HG03064 (cell line): ENCODE measurements around the gene NGRN.
"Not testable (repeated sequence)": the region's sequence is repeated elsewhere in the genome, so short reads cannot be mapped to it uniquely, and the experiment has no call there.

ENCODE experiments used
- ATAC-seq: cut with Tn5 transposase; IDR thresholded peaks from one replicate; pipeline ENCODE4 v1.9.1; 2021; ENCODE audit warnings: low read depth; ENCODE audit not compliant: unreplicated experiment

Gene NGRN

DNA sequence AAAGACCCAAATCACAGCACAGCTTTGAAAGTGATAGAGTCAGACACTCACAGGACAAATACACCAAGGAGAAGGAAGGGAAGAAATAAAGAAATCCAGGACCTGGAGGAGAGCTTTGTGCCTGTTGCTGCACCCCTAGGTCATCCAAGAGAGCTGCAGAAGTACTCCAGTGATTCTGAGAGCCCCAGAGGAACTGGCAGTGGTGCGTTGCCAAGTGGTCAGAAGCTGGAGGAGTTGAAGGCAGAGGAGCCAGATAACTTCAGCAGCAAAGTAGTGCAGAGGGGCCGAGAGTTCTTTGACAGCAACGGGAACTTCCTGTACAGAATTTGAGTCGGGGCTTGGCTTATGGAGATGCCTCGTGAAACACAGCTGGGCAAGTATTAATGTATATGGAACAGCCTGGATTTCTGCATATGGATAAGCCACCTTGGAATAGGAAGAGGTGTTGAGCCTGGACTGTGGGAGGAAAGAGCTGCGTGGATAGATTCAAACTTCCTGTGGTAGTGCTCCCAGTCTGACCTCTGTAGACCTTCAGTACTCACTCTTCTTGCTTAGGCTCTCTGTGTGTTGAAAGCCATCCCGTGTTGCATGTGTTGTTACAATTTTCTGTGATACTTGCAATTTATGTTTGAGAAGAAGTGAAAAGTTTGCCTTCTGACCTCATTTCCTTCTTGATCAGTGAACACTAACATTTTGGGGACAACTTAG is 6.1 kb downstream of the NGRN start:
- no peak for ATAC-seq

DNA sequence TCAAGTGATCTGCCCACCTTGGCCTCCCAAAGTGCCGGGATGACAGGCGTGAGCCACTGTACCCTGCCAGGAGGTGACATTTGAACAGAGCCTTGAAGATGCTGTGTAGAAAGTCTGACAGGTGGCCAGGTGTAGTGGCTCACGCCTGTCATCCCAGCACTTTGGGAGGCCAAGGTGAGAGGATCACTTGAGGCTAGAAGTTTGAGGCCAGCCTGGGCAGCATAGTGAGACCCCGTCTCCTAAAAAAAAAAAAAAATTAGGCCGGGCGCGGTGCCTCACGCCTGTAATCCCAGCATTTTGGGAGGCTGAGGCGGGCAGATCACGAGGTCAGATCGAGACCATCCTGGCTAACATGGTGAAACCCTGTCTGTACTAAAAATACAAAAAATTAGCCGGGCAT is 13.0 kb downstream of the NGRN start:
- ATAC-seq: not testable (repeated sequence)

DNA sequence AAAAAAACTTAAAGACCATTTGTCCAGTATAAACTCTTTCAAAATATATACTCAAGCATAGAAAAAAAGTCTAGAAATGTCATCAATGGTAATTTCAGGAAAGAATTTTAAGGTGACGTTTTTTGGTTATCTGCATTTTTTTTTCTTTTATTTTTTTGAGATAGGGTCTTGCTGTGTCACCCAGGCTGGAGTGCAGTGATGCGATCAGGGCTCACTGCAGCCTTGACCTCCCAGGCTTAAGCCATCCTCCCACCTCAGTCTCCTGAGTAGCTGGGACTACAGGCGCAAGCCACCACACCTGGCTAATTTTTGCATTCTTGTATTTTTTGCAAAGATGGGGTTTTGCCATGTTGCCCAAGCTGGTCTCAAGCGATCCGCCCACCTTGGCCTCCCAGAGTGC is 15.3 kb downstream of the NGRN start:
- not testable (repeated sequence) for ATAC-seq

DNA sequence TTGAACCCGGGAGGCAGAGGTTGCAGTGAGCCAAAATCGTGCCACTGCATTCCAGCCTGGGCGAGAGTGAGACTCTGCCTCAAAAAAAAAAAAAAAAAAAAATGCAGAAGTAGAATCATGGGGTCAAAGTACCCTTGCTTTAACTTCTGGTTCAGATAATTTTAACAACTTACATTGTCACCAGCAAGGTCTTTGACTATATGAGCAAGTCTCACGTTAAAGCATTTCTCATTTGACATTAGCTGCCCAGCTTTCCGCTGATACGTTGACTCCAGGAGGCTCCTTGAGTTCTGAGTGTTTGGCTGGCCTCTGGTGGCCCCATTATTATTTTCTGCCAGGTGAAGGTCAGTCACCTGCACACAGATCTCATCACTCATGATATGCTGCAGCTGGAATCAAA is 16.2 kb downstream of the NGRN start:
- ATAC-seq: not testable (repeated sequence)

DNA sequence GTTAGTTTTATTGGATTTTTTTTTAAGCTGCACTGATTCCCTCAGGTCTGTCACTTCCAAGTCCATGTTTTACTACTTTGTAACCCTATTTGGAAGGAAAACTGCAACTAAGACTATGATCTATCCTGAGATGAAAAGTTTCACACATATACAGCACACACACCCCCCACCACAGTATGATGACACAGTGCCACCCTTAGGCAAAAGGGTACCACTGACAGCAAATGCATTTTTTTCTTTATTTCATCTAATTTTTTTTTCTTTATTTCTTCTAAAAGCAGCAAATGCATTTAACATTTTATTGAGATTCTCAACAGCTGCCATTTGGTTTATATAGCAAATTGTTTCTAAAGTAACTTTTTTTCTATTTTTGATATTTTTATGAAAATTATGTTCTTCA is 21.2 kb downstream of the NGRN start:
- no peak for ATAC-seq

DNA sequence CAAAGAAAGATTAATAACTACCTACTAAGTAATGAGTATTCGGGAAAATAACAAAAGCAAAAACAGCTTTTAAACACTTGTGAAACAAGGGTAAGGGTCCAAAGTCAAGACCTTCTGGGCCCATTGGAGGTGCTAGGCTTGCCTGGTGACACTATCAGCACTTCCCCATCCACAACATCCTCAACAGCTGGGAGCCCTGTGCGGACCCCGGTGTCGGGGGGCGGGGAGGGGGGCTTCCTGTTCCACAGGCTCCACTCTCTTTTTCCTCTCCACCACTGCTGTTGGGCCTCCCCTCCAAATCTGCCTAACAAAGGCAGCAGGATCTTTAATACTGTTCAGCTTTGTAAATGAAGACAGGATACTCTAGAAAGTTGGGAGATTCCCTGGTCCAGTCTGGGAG is 21.6 kb downstream of the NGRN start:
- ATAC-seq: no peak

DNA sequence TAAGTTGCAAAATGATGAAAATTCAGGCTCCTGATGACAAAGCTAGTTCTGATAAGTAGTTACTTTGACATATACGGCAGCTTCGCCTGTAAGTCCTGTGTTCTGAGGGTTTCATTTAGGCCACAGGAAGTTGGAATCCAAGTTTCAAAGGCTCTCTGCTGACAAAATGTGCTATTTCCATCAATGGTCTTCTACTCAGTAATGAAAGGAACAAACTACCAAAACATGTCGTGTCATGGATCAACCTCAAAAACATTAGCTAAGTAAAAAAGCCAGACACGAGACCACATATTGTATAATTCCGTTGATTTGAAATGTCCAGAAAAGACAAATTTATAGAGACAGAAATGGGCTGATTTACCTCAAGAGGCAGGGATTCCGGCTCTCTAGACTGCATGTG is 22.5 kb downstream of the NGRN start:
- no peak for ATAC-seq

DNA sequence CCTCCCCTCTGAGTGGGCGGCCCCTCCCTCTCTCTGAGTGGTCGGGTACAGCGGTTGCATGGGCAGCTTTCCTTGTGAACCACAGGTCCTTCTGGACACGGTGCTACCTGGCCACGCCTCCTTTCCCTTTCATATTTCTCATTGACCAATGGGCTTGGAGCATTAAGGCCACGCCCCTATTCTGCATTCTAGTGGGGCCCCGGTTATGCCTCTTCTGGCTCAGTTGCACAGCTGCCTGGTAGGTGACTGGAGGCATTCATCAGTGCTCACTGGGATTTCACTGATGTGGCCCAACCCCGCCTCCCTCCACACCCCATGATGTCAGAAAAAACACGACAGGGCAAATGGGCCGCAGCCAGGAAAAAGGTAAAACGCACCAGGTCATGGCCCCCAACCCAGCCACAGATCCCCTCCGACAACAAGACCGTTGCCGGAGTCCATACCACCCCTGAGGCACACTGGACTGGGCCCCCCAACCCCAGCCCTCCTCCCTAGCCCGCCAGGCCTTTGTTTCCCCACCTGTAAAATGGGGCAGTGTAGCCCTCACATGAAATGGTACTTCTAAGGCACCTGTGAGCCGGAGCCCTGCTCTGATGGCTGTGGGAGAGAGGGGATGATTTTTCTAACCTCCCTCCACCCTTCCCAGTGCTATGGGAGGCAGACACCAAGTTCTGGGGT is 26.3 kb downstream of the NGRN start:
- no peak for ATAC-seq

DNA sequence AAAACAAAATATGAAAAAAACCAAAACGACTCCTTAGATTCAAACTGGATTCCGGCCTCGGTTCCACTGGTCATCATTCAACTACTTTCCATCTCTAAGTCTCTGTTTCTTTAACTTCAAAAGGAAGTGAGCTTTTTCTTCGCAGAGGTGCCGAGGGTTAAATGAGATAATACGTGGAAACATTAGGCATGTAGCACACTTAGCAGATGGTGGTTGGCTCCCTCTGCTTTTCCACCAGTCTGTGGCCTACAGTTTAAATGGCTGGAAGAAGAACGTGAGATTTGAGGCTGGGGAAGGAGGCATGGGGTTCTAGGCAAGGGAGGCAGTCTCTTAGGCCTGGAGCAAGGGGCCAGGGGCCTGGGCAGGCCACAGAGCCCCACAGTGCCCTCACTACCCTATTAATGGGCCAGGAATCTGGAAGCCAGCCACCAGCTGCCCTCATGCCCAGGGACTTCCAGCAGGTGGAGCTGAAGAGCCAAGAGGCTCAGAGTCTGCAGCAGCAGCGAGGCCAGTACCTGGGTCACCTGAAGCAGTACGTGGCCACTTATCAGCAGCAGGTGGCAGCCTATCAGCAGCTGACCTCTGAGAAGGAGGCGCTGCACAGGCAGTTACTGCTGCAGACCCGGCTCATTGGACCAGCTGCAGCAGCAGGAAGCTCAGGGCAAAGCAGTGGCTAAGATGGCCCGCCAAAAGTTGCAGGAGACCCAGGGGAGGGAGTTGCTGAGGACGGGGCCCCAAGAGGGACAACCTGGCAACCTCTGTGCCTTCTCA is 27.8 kb downstream of the NGRN start:
- ATAC-seq: not testable (repeated sequence)

DNA sequence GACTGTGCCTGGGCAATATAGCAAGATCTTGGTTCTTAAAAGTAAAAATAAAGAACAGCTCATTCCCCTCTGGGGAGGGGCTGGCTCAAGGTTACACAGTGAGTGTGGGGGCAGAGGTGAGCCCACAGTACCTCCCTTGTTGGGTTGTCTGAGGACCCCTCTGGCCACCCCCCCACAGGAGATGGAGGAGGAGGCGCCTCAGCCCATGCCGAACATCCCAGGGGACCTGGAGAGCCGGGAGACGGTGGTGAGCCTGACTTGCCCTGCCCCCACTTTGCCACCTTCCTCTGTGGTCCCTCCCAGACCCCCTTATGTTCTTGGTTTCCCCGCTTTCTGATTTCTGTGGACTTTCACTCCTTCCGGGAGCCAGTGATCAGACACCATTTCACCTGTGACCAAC is 28.7 kb downstream of the NGRN start:
- ATAC-seq: no peak

DNA sequence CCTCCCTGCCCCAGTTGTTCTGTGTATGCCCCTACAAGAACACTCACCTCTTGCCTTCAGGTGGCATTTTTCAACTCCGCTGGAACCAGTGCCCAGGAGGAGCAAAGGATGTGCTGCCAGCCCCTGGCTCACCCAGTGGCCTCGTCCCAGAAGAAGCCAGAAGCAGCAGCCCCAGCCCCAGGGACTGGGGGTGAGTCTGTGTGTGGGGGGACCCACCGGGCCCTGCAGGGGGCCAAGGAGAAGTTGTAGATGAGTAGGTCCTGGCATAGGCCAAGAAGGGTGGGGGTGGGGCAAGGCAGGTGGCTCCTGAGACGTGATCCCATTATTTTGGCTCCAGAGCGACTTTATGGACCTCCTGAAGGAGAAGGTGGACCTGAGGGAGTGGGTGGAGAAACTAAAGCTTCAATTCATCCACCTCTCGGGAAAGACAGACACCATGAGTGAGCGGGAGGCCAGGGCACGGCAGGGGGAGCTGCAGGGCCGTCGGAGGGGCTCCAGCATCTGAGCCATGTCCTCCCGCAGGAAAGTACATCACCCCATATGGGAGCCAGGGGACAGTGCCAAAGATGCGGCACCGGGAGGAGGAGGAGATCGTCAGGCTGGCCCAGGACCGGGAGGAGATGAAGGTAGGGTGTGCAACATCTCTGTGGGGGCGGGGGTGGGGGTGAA is 29.3 kb downstream of the NGRN start:
- ATAC-seq: no peak

DNA sequence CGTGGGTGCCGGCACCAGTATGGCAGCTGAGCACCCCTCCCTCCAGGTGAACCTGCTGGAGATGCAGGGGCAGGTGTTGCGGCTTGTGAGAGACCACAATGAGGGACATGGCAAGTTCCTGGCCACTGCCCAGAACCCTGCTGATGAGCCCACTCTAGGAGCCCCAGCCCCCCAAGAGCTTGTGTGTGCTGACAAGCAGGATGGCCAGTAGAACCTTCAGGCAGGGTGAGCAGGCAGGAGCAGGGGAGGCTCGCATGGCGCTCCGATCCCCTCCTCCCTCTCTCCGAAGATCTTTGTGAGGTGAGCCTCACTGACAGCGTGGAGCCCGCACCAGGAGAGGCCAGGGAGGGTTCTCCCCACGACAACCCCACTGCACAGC is 29.8 kb downstream of the NGRN start:
- no peak for ATAC-seq

DNA sequence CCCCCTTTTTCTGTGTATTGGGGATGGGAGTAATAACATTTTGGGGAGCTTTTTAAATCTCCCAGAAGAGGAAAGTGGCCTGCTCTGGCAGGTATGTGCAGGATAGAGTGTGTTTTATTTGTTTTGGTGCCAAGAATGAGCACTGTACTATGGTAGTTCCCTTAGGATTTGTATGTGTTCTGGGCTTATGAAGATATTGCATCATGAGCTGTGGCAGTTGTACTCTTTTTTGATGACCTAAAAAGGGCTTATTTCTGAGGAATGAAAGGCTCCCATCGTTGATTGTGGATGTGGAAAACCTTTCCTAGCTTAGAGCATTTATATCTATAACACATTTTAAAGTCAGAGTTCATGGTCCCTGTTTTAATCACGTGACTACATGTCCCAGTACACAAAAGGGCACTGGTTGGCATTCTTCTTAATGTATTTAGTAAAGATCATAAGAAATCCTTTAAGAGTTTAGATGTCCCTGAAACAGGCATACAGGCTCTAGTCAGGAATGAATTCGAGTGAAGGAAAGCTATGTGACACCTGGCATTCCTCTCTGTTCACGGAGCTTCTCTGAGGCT is 30.9 kb downstream of the NGRN start:
- not testable (repeated sequence) for ATAC-seq

DNA sequence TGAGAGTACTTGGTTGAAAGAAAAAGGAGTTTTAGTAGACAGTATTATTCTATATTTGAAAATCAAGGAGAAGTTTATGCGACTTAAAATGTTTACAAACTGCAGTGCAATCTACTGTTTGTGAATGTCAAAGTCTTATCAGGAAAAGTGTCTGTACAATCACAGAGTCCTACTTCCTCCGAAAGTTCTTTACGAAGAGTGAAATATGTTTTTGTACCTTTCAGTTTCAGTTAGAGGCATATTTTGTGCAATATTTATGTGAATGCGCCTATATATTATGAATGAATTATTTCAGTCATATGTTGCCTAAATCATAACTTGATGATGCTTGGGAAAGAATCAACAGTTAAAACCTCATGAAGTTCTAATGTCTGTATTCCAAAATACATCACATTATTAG is 31.5 kb downstream of the NGRN start:
- no peak for ATAC-seq

DNA sequence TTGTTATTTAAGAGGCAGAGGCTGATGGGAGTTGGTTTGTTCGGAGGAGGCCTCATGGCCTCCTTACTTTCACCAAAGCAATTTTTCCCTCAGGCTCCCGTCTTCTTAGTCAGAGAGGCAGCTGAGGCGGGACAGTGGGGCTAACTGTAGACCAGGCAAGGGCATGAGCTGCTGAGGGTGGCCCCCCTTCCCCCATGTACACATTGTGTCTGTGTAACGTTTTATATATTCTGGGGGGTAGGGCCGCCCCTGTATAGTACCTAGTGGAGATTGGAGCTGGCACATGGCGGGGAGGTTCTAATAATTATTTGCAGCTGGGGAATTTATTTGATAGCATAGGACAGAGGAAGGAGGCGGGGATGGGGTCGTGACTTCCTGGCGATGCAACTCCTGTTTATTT is 35.1 kb downstream of the NGRN start:
- no peak for ATAC-seq

DNA sequence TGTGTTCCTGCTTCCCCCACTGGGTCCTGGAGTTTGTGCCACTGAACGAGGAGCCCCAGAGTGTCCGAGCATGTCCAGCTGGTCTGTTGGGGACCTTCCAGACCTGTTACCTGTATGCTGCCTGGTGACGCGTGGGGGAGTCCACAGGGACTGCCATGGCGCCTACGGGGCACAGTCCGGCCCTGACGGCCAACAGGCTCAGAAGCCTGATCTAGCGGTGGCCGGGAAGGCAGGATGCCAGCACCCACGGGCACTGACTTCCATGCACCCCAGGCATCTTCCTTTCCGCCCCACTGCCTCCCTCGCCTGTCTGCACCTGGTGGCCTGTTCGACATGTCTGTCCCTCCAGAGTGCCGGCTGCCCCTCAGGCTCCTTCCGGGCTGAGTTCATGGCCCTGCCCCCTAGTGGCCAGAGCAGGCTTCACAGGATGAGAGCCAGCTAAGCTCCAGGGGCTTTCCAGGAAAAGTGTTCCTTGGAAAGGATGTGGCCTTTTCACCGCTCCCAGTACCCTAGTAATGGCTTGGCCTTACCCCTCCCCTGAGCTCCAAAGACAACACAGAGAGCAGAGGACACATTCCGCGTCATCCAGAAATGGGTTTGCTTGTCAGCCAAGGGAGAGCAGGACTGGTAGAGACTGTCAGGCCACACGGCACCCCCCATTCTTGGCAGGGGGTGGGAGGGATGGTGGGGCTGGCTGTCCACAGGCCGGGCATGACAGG is 35.7 kb downstream of the NGRN start:
- ATAC-seq: no peak

DNA sequence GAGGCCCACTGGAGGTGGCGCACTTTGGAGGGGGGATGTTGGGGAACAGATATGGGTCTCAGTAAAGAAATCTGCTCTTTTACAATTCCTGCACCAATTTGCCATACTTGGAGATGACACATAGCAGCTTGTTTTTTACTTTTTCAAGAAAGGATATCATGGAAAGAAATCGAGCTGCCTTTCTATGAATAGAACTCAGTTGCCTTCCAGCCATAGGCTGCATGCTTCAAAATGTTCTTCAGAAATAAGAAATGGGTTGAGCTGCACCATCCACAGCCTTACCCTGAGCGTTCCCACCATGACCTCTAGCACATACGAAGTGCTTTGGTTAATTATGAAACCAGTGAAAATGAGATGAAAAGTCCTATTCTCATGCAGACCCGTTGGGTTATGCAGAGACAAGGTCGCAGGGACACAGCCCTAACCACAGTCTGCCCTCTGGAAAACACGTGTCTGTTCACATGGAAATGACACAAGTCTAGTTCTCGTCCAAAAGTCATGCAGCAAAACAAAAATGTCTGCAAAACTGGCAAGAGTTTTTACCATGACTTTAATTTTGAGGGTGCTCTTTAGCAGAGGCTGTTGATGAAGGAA is 36.3 kb downstream of the NGRN start:
- no peak for ATAC-seq

DNA sequence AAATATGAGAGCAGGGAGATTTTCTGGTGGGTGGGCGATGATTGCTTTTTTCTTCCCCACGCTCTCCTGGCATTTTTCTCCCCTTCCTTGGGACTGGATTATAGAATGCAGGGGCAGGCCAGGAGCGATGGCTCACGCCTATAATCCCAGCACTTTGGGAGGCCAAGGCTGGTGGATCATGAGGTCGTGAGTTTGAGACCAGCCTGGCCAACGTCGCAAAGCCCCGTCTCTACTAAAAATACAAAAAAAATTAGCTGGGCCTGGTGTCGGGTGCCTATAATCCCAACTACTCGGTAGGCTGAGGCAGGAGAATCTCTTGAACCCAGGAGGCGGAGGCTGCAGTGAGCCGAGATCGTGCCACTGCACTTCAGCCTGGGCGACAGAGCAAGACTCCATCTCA is 39.9 kb downstream of the NGRN start:
- not testable (repeated sequence) for ATAC-seq

DNA sequence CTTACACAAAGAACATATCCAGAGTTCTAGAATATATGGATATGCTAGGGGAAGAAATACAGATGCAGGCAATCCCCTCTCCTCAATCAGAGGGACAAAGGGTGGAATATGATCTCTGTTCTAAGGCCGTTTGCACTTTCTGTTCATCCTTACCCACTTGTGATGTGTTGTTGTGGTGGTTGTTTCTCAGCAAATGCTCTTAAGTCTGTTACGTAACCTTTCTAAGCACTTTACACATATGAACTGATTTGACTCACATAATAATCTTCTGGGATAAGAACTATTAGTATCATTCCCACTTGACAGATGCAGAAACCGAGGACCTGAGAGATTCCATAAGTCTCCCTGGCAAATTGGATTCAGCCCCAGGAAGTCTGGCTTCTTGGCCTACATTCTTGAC is 40.5 kb downstream of the NGRN start:
- no peak for ATAC-seq

DNA sequence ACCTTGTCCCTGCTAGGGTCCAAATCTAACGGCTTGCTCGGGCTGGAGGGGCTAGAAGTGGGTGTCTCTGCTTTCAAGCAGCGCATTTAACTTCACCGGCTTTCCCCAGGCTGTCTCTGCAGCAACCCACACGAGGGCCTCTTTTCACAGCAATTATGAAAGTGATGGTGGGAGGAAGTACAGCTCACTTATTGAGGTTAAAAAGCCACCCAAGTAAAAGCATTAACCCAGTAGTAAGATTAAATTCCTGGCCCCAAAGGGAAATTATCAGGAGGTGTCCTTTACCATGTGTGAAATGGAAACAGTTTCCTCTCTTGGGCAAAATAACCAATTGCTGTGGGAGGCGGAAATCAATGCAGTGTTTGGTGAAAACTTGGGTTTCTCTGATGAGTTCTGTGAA is 41.1 kb downstream of the NGRN start:
- no peak for ATAC-seq
